Neural cell (in vitro differentiated cells): ENCODE data around the gene TENT5C.

ENCODE experiments used
- CTCF ChIP-seq: fragments of 450-650 bp; IDR thresholded peaks from 2 replicates; pipeline ENCODE4 v1.5.1; 2014; ENCODE audit warnings: antibody characterized with exemption, mild to moderate bottlenecking, moderate library complexity; ENCODE audit not compliant: poor library complexity, severe bottlenecking
- EZH2 ChIP-seq: fragments of 200-600, 300-800 bp; shearing (Covaris generic), sonication (generic); IDR thresholded peaks from 2 replicates; pipeline ENCODE4 v1.6.1; 2014; ENCODE audit warnings: antibody characterized with exemption, low read length, borderline replicate concordance, mild to moderate bottlenecking; ENCODE audit not compliant: insufficient read depth, poor library complexity, severe bottlenecking
- POLR2AphosphoS5 ChIP-seq: IDR thresholded peaks from 2 replicates; pipeline ENCODE4 v1.6.1; 2012
- RAD21 ChIP-seq: fragments of 450-650 bp; conservative IDR thresholded peaks from 2 replicates; pipeline ENCODE4 v1.6.1; 2014; ENCODE audit warnings: antibody characterized with exemption, mild to moderate bottlenecking, moderate library complexity

- TF ChIP-seq CTCF = no peak
- TF ChIP-seq RAD21 = no peak
- TF ChIP-seq EZH2 = no peak
- TF ChIP-seq POLR2AphosphoS5 = no peak
These were observed 33.3 kb upstream of the TENT5C start for GRCh38 chr1:117572546-117572945.
